NAMALWA (cell line): Measurements from ENCODE around the gene GLRB.
"Not testable (repeated sequence)": the region's sequence is repeated elsewhere in the genome, so short reads cannot be mapped to it uniquely, and the experiment has no call there.

Experiments used
- DNase-seq: peaks from one replicate; pipeline ENCODE4 v3.0.0-alpha.2; 2015; ENCODE audit warnings: low spot score

Gene GLRB

GRCh38 chr4:157075811-157076577 lies at the start of gene GLRB:
Gene GLRB, plus strand, starts transcription at chr4:157076150. Its CDS starts 1,875 bp downstream, at chr4:157078025.
- DNase-seq = no peak

GRCh38 chr4:157035471-157035870 lies 40.5 kb upstream of the GLRB start:
- no peak for DNase-seq

GRCh38 chr4:157040405-157040804 lies 35.5 kb upstream of the GLRB start:
- no peak for DNase-seq

- DNase-seq = peak; percentile 17
Measured at GRCh38 chr4:157043131-157043530, 32.8 kb upstream of the GLRB start.

- peak; percentile 51 for DNase-seq
Measured at GRCh38 chr4:157045507-157046127, 30.3 kb upstream of the GLRB start.

GRCh38 chr4:157048248-157048647 lies 27.7 kb upstream of the GLRB start:
- DNase-seq = no peak

- no peak for DNase-seq
Measured at GRCh38 chr4:157050561-157050960, 25.4 kb upstream of the GLRB start.

- DNase-seq = no peak
Measured at GRCh38 chr4:157052429-157053040, 23.4 kb upstream of the GLRB start.

- no peak for DNase-seq
Measured at GRCh38 chr4:157057218-157057617, 18.7 kb upstream of the GLRB start.

- not testable (repeated sequence) for DNase-seq
Measured at GRCh38 chr4:157058899-157059298, 17.1 kb upstream of the GLRB start.

- DNase-seq = no peak
Measured at GRCh38 chr4:157072002-157072401, 3.9 kb upstream of the GLRB start.

GRCh38 chr4:157075401-157075800 lies 549 bp upstream of the GLRB start:
- DNase-seq = no peak

GRCh38 chr4:157076578-157076947 lies 613 bp downstream of the GLRB start:
- DNase-seq = no peak

GRCh38 chr4:157079441-157079840 lies 3.5 kb downstream of the GLRB start:
- no peak for DNase-seq

- DNase-seq = no peak
Measured at GRCh38 chr4:157080605-157081004, 4.7 kb downstream of the GLRB start.

- DNase-seq = no peak
Measured at GRCh38 chr4:157095716-157096115, 19.8 kb downstream of the GLRB start.

- DNase-seq = no peak
Measured at GRCh38 chr4:157096439-157096838, 20.5 kb downstream of the GLRB start.

GRCh38 chr4:157099506-157099905 lies 23.6 kb downstream of the GLRB start:
- no peak for DNase-seq

- DNase-seq = no peak
Measured at GRCh38 chr4:157104541-157104940, 28.6 kb downstream of the GLRB start.

- DNase-seq = no peak
Measured at GRCh38 chr4:157114671-157115070, 38.7 kb downstream of the GLRB start.

GRCh38 chr4:157115613-157116335 lies 39.8 kb downstream of the GLRB start:
- no peak for DNase-seq

- no peak for DNase-seq
Measured at GRCh38 chr4:157121401-157121800, 45.5 kb downstream of the GLRB start.

GRCh38 chr4:157127571-157127970 lies 51.6 kb downstream of the GLRB start:
- DNase-seq = no peak
